Gastrocnemius medialis (tissue), 4 donors: Measurements from ENCODE around the gene BACE2. TPM values are rescaled to one million over a fixed set of nuclear protein-coding genes. Genes with fewer than 3 reads are reported as not detected.

Experiments
- ATAC-seq, 2 donors: fragments of 150-250 bp; one replicate each; pipeline ENCODE4 v1.9.1; 2016
- DNase-seq, 2 donors: peaks; one replicate each; pipeline ENCODE4 v3.0.0-alpha.2; 2019
- H3K27ac ChIP-seq, 4 donors: fragments of 200-600 bp; sonication (generic); 1 replicate in 1 of 4; 2 replicates in 3 of 4; pipeline ENCODE4 v1.5.1; 2016 to 2018; ENCODE audit warnings: mild to moderate bottlenecking in 2 of 4, moderate library complexity in 1 of 4
- H3K27me3 ChIP-seq, 3 donors: fragments of 200-600 bp; sonication (generic) in 2 of 3; 1 replicate in 1 of 3; 2 replicates in 2 of 3; pipeline versions ENCODE4 v1.5.1 to v1.6.0; 2016 to 2019; ENCODE audit warnings: mild to moderate bottlenecking in 1 of 3, moderate library complexity in 1 of 3
- H3K36me3 ChIP-seq, 2 donors: fragments of 200-600 bp; sonication (generic) in 1 of 2; one replicate each; pipeline ENCODE4 v1.5.1; 2017 to 2018
- H3K4me1 ChIP-seq, 2 donors: fragments of 200-600 bp; sonication (generic) in 1 of 2; one replicate each; pipeline ENCODE4 v1.5.1; 2016 to 2017; ENCODE audit warnings: mild to moderate bottlenecking in 2 of 2
- H3K4me3 ChIP-seq, 4 donors: fragments of 200-600 bp; sonication (generic) in 3 of 4; 1 replicate in 1 of 4; 2 replicates in 3 of 4; pipeline ENCODE4 v1.5.1; 2016 to 2019; ENCODE audit warnings: mild to moderate bottlenecking in 2 of 4
- H3K9me3 ChIP-seq, 3 donors: fragments of 200-600 bp; sonication (generic) in 2 of 3; 1 replicate in 1 of 3; 2 replicates in 2 of 3; pipeline ENCODE4 v1.5.1; 2016 to 2019
- CTCF ChIP-seq, 5 experiments: fragments of 450-650 bp in 3 of 5; fragments of 200-600 bp in 2 of 5; sonication (generic) in 2 of 5; IDR thresholded peaks in 4 of 5; conservative IDR thresholded peaks in 1 of 5; 1 replicate in 4 of 5; 2 replicates in 1 of 5; pipeline ENCODE4 v1.5.1; 2016 to 2019; ENCODE audit warnings: antibody characterized with exemption in 5 of 5, mild to moderate bottlenecking in 3 of 5, moderate library complexity in 3 of 5
- POLR2A ChIP-seq, 2 donors: fragments of 450-650 bp; IDR thresholded peaks; one replicate each; pipeline ENCODE4 v1.6.1; 2017; ENCODE audit warnings: antibody characterized with exemption in 2 of 2, mild to moderate bottlenecking in 2 of 2, moderate library complexity in 2 of 2
- in situ Hi-C, 4 donors: fragments of 200-750 bp; cut with MboI; loops; one replicate each; pipeline versions ENCODE4 v1.15.0 to v1.8.0; 2017; ENCODE audit warnings: low sequenced_read_pairs in 4 of 4
- intact Hi-C: fragments of 100-400 bp; cut with DNase I; formaldehyde crosslinking; loops from one replicate; pipeline ENCODE4 v1.15.1; 2023; ENCODE audit warnings: low total_unique reads
- total RNA-seq, 4 donors: library from RNA; depleted of rRNA; stranded (reverse); fragments of >200 nt; gene quantifications; one replicate each; pipeline versions ENCODE4 v1.1.0 to v1.2.3, GENCODE V29; 2016

BACE2 gene
- total RNA-seq, 4 donors from 2014 or later: 7.5 to 17.5 (median 9.3) TPM

DNA sequence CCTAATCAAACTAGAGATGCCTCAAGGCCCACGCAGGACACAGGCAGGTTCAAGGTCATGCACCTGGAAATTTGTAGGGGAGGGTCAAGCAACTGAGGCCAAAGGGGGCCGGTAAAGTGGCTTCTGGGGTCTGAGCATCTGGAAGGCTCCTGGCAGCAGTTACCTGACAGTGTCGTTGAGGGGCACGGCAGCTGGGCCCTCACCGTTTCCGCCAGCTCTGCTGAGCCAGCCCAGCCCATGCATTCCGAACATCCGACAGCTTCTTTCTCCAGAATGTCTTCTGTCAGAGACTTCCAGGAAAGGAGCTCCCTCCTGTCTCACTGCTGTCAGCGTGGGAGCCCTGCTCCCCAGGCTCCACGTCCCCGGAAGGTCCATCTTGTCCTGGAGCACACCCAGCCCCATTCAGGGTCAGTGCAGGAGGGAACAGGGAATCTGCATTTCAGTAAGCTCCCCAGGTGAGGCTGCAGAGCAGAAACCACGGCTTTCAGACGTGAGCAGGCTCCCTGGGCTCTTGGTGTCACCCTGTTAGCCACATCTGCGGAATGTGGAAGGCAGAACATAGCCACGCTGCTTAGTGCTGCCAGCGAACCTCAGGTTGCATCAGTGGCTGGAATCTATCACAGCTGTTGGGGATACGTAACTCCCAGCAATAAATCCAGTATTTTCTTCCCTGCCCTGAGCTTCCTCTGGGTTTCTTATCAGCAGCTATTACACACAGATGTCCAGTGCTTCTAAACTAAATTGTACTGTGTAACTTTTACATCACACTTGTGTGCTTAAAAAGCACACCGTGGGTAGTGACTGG, 112.4 kb downstream of the BACE2 start:
- H3K27ac ChIP-seq: no peak overlapping the region
- TF ChIP-seq CTCF (IDR thresholded peaks at IDR 0.05 in 4 of 5, conservative IDR thresholded peaks at IDR 0.05 in 1 of 5) (no peak), POLR2A (IDR thresholded peaks at IDR 0.05) (no peak)
- intact Hi-C loops: loop anchor here (5.0 kb wide), 1 partner anchor 497 kb away; no protein-coding TSS in a partner anchor
- in situ Hi-C loops: loop anchor here in 2 of 4 donors (10.0 kb wide), 1 partner anchor 174 kb away; no protein-coding TSS in a partner anchor
- H3K9me3 ChIP-seq: no peaks in the 10 kb centered on the region
- peaks cover 0 to 8% of the 10 kb centered on the region in 2 donors for H3K36me3 ChIP-seq
- H3K4me1 ChIP-seq: peaks cover 0 to 5% of the 10 kb centered on the region in 2 donors
- ATAC-seq (no peak), DNase-seq (no peak)
- no peaks in the 10 kb centered on the region for H3K27me3 ChIP-seq
- no peak overlapping the region for H3K4me3 ChIP-seq

- H3K36me3 ChIP-seq: no peaks in the 10 kb centered on the region
- DNase-seq (no peak), ATAC-seq (no peak)
- H3K4me1 ChIP-seq: peaks cover 0 to 5% of the 10 kb centered on the region in 2 donors
- intact Hi-C loops (loop anchor here (5.0 kb wide), 1 partner anchor 495 kb away; no protein-coding TSS in a partner anchor), in situ Hi-C loops (loop anchor here in 2 of 4 donors (10.0 kb wide), 1 partner anchor 172 kb away; no protein-coding TSS in a partner anchor)
- no peak overlapping the region for H3K4me3 ChIP-seq
- H3K9me3 ChIP-seq: no peaks in the 10 kb centered on the region
- H3K27me3 ChIP-seq: no peaks in the 10 kb centered on the region
- TF ChIP-seq POLR2A (IDR thresholded peaks at IDR 0.05) (no peak), CTCF (IDR thresholded peaks at IDR 0.05 in 4 of 5, conservative IDR thresholded peaks at IDR 0.05 in 1 of 5) (no peak)
- no peak overlapping the region for H3K27ac ChIP-seq
These were observed 114.5 kb downstream of the BACE2 start for GRCh38 chr21:41282412-41282811.

- TF ChIP-seq CTCF (IDR thresholded peaks at IDR 0.05 in 4 of 5, conservative IDR thresholded peaks at IDR 0.05 in 1 of 5) (peak in 4 of 5 experiments; percentile 35 to 65 (median 57)), POLR2A (IDR thresholded peaks at IDR 0.05) (no peak)
- H3K36me3 ChIP-seq: no peaks in the 10 kb centered on the region
- no peak overlapping the region for H3K27ac ChIP-seq
- H3K4me1 ChIP-seq: peaks cover 0 to 1% of the 10 kb centered on the region in 2 donors
- intact Hi-C loops: loop anchor here (1.0 to 5.0 kb wide), 2 partner anchors 177 to 494 kb away; no protein-coding TSS in a partner anchor
- H3K9me3 ChIP-seq: no peaks in the 10 kb centered on the region
- DNase-seq (peak in 1 of 2 donors; percentile 12), ATAC-seq (peak; percentile 80 to 82)
- H3K4me3 ChIP-seq: no peak overlapping the region
- in situ Hi-C loops: loop anchor here in 2 of 4 donors (10.0 kb wide), 1 partner anchor 171 kb away; no protein-coding TSS in a partner anchor
- H3K27me3 ChIP-seq: no peaks in the 10 kb centered on the region
These were observed 115.4 kb downstream of the BACE2 start for GRCh38 chr21:41283211-41283818.

DNA sequence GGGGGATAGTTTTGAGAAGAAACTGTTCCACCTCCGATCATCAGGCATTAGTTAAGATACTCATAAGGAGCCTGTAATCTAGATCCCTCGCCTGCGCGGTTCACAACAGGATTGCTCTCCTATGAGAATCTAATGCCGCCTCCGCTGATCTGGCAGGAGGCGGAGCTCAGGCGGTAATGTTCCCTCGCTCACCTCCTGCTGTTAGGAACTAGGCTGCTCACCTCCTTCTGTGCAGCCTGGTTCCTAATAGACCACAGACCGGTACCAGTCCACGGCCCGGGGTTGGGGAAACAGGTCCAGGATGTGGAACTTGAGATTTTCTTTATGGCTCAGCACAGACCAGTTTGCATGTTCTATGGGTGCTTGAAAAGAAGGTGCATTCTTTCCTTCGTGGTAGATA, 121.5 kb downstream of the BACE2 start:
- intact Hi-C loops: no loop called here
- no peak for DNase-seq
- Histone ChIP-seq H3K4me1 (no peaks in the 10 kb centered on the region), H3K4me3 (no peak overlapping the region), H3K9me3 (no peaks in the 10 kb centered on the region), H3K36me3 (no peaks in the 10 kb centered on the region), H3K27ac (no peak overlapping the region), H3K27me3 (peaks cover 0 to 15% (median 14%) of the 10 kb centered on the region in 3 donors)
- no peak for ATAC-seq
- TF ChIP-seq POLR2A (IDR thresholded peaks at IDR 0.05): no peak
- no peak for TF ChIP-seq CTCF (IDR thresholded peaks at IDR 0.05 in 4 of 5, conservative IDR thresholded peaks at IDR 0.05 in 1 of 5)
- in situ Hi-C loops: loop anchor here in 3 of 4 donors (5.0 to 10.0 kb wide), 2 partner anchors 163 to 165 kb away; no protein-coding TSS in a partner anchor
